Smooth muscle cell (in vitro differentiated cells): ENCODE results near the gene ETV5. TPM values are rescaled to one million over a fixed set of nuclear protein-coding genes. Genes with fewer than 3 reads are reported as not detected.

ENCODE experiments used
- DNase-seq: peaks from one replicate; lab custom pipeline; 2025; ENCODE audit not compliant: unreplicated experiment; lab: John Stamatoyannopoulos, UW
- H2AFZ ChIP-seq: fragments of 200-600 bp; sonication (generic); 2 replicates; pipeline ENCODE4 v1.6.0; 2016; ENCODE audit warnings: antibody characterized with exemption, low read depth, mild to moderate bottlenecking
- H3F3A ChIP-seq: fragments of 200-600 bp; sonication (generic); 2 replicates; pipeline ENCODE4 v1.6.0; 2017; ENCODE audit warnings: antibody characterized with exemption, low read depth
- H3K27ac ChIP-seq: fragments of 200-600 bp; sonication (generic); 2 replicates; pipeline ENCODE4 v1.5.1; 2016; ENCODE audit warnings: low read depth, mild to moderate bottlenecking
- H3K27me3 ChIP-seq: fragments of 200-600 bp; sonication (generic); 2 replicates; pipeline ENCODE4 v1.6.1; 2016; ENCODE audit warnings: low read depth, mild to moderate bottlenecking
- H3K36me3 ChIP-seq: fragments of 200-600 bp; sonication (generic); 2 replicates; pipeline ENCODE4 v1.5.1; 2016; ENCODE audit warnings: low read depth
- H3K4me1 ChIP-seq: fragments of 200-600 bp; sonication (generic); 2 replicates; pipeline ENCODE4 v1.5.1; 2016; ENCODE audit warnings: low read depth
- H3K4me2 ChIP-seq: fragments of 200-600 bp; sonication (generic); 2 replicates; pipeline ENCODE4 v1.6.0; 2016; ENCODE audit warnings: mild to moderate bottlenecking
- H3K4me3 ChIP-seq: fragments of 200-600 bp; sonication (generic); 2 replicates; pipeline ENCODE4 v1.5.1; 2016; ENCODE audit warnings: mild to moderate bottlenecking
- H3K79me2 ChIP-seq: fragments of 200-600 bp; sonication (generic); 2 replicates; pipeline ENCODE4 v1.6.0; 2016; ENCODE audit warnings: low read depth, mild to moderate bottlenecking
- H3K9ac ChIP-seq: fragments of 200-600 bp; sonication (generic); 2 replicates; pipeline ENCODE4 v1.6.0; 2016; ENCODE audit warnings: low read depth
- H3K9me3 ChIP-seq: fragments of 200-600 bp; sonication (generic); replicated peaks from 2 replicates; pipeline ENCODE4 v1.5.1; 2016; ENCODE audit warnings: low read depth
- H4K20me1 ChIP-seq: fragments of 200-600 bp; sonication (generic); 2 replicates; pipeline ENCODE4 v1.6.0; 2016; ENCODE audit warnings: low read depth
- WGBS: methylation state at CpG from one replicate; pipeline ENCODE4 v1.1.7; 2016; ENCODE audit warnings: low lambda C conversion rate; 5-methylcytosine and 5-hydroxymethylcytosine counted together
- polyA plus RNA-seq: library from polyadenylated mRNA; unstranded; fragments of >200 nt; fragmentation: Nextera tagmentation; extraction: Ambion mirVana; gene quantifications from 2 replicates; pipeline ENCODE4 v1.2.1, GENCODE V29; 2016
- total RNA-seq: library from RNA; depleted of rRNA; stranded (reverse); fragments of >200 nt; gene quantifications from 2 replicates; pipeline ENCODE4 v1.2.3, GENCODE V29; 2014
- TF ChIP-seq, protein P1 (sequence below): fragments of 200-600 bp; sonication (generic); IDR thresholded peaks from 2 replicates; pipeline ENCODE4 v1.5.1; 2017; ENCODE audit warnings: borderline replicate concordance, mild to moderate bottlenecking, antibody characterized with exemption; ENCODE audit not compliant: insufficient read depth, poor library complexity, severe bottlenecking

The ETV5 gene
- total and polyA plus RNA-seq, 2 experiments from 2014 or later, result 32.6 to 51.8 TPM

DNA sequence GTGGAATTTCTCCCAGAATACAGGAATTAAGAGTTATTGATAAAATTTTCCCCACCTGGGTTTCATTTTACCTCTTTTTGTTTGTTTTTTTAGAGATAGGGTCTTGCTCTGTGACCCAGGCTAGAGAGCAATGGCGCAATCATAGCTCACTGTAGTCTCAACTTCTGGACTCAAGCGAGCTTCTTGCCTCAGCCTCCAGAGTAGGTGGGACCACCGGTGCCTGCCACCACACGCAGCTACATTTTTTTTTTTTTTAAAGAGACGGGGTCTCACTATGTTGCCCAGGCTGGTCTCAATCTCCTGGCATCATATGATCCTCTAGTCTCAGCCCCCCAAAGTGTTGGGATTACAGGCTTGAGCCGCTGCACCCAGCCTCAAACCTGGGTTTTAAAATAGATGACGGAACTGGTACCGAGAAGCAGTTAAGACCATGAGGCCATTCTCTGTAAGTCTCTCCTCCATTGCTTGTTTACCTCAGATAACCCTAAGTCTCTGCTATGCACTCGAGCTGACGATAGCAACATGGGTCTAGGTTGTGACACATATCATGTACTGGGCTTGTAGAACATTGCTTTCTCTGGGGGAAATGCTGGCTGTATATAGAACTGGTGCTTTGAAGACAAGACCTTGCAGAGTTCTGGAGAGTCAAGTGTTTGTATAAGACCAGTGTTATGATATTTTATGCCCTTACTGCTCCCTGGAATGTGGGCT, 16.4 kb downstream of the ETV5 start:
- DNase-seq, result no peak
- no peaks in the 10 kb centered on the region for H3K9me3 ChIP-seq
- TF ChIP-seq, protein P1, sequence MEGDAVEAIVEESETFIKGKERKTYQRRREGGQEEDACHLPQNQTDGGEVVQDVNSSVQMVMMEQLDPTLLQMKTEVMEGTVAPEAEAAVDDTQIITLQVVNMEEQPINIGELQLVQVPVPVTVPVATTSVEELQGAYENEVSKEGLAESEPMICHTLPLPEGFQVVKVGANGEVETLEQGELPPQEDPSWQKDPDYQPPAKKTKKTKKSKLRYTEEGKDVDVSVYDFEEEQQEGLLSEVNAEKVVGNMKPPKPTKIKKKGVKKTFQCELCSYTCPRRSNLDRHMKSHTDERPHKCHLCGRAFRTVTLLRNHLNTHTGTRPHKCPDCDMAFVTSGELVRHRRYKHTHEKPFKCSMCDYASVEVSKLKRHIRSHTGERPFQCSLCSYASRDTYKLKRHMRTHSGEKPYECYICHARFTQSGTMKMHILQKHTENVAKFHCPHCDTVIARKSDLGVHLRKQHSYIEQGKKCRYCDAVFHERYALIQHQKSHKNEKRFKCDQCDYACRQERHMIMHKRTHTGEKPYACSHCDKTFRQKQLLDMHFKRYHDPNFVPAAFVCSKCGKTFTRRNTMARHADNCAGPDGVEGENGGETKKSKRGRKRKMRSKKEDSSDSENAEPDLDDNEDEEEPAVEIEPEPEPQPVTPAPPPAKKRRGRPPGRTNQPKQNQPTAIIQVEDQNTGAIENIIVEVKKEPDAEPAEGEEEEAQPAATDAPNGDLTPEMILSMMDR, result no peak
- no peak overlapping the region for H3K4me2 ChIP-seq
- no peak overlapping the region for H3K27ac ChIP-seq
- no peaks in the 10 kb centered on the region for H3K79me2 ChIP-seq
- H3F3A ChIP-seq, result peaks cover 3% of the 10 kb centered on the region
- no peaks in the 10 kb centered on the region for H3K36me3 ChIP-seq
- no peak overlapping the region for H3K4me3 ChIP-seq
- peaks cover 23% of the 10 kb centered on the region for H4K20me1 ChIP-seq
- 88% methylated on average over 10 of the region's 10 CpGs for WGBS
- H2AFZ ChIP-seq, result no peak overlapping the region
- no peaks in the 10 kb centered on the region for H3K27me3 ChIP-seq
- no peak overlapping the region for H3K9ac ChIP-seq
- peaks cover 20% of the 10 kb centered on the region for H3K4me1 ChIP-seq

GRCh38 chr3:186090901-186091300, 18.0 kb downstream of the ETV5 start:
- Histone ChIP-seq H3K79me2 (no peaks in the 10 kb centered on the region), H3K4me3 (no peak overlapping the region), H3K9ac (no peak overlapping the region), H3K36me3 (no peaks in the 10 kb centered on the region), H3K9me3 (no peaks in the 10 kb centered on the region), H3K4me1 (peaks cover 4% of the 10 kb centered on the region), H2AFZ (no peak overlapping the region), H3F3A (no peaks in the 10 kb centered on the region), H3K27ac (no peak overlapping the region), H3K27me3 (no peaks in the 10 kb centered on the region), H3K4me2 (no peak overlapping the region), H4K20me1 (peaks cover 19% of the 10 kb centered on the region)
- 94% methylated on average over 2 of the region's 2 CpGs for WGBS
- no peak for DNase-seq
- TF ChIP-seq, protein P1, result no peak

DNA sequence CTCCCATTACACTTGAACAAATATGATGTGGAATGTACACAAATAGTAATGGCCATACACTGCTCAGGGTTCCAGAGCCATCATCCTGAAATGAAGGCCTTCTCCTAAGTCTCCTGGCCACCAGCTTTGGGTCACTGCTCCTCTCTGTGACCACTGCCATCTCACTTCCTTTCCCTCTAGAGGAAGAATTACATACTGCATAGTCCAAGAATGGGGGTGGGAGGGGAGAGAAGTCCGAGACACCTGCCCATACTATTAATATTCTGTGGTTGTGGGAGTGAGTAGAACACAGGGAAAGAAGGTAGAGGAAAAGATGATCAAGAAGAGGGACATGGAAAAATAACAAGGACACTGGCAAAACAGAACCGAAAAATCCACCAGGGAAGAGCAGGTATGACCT, 20.6 kb downstream of the ETV5 start:
- no peaks in the 10 kb centered on the region for H3K79me2 ChIP-seq
- no peak overlapping the region for H2AFZ ChIP-seq
- no peak overlapping the region for H3K4me3 ChIP-seq
- 98% methylated on average over 2 of the region's 2 CpGs for WGBS
- H3K9me3 ChIP-seq, result no peaks in the 10 kb centered on the region
- TF ChIP-seq, protein P1, result no peak
- H3K27me3 ChIP-seq, result no peaks in the 10 kb centered on the region
- no peak overlapping the region for H3K9ac ChIP-seq
- no peaks in the 10 kb centered on the region for H3K4me1 ChIP-seq
- no peak overlapping the region for H3K4me2 ChIP-seq
- H3F3A ChIP-seq, result peaks cover 2% of the 10 kb centered on the region
- no peak overlapping the region for H3K27ac ChIP-seq
- H4K20me1 ChIP-seq, result peaks cover 36% of the 10 kb centered on the region
- DNase-seq, result no peak
- no peaks in the 10 kb centered on the region for H3K36me3 ChIP-seq

- Histone ChIP-seq H3K9me3 (no peaks in the 10 kb centered on the region), H3K27me3 (no peaks in the 10 kb centered on the region), H3K27ac (no peak overlapping the region), H3K4me1 (peaks cover 13% of the 10 kb centered on the region), H3K4me2 (no peak overlapping the region), H3K4me3 (no peak overlapping the region), H2AFZ (no peak overlapping the region), H3F3A (peaks cover 2% of the 10 kb centered on the region), H3K9ac (no peak overlapping the region), H4K20me1 (peaks cover 51% of the 10 kb centered on the region), H3K79me2 (no peaks in the 10 kb centered on the region), H3K36me3 (peaks cover 4% of the 10 kb centered on the region)
- DNase-seq, result no peak
- TF ChIP-seq, protein P1, result no peak
- 87% methylated on average over 4 of the region's 4 CpGs for WGBS
Observed at GRCh38 chr3:186084264-186084663, 24.6 kb downstream of the ETV5 start.
